H9 (cell line): ENCODE data around the gene HERC3. TPM values are rescaled to one million over a fixed set of nuclear protein-coding genes. Genes with fewer than 3 reads are reported as not detected.

Experiments used
- DNase-seq: peaks from one replicate; pipeline ENCODE4 v3.0.0-alpha.2; 2017
- H2AFZ ChIP-seq: one replicate; pipeline ENCODE4 v1.6.1; 2013; ENCODE audit warnings: mild to moderate bottlenecking, low read length, control low read depth, moderate library complexity
- H2AK5ac ChIP-seq: 2 replicates; pipeline ENCODE4 v1.6.1; 2013; ENCODE audit warnings: low read length, control low read depth, mixed read lengths; ENCODE audit not compliant: insufficient read length
- H2BK120ac ChIP-seq: one replicate; pipeline ENCODE4 v1.6.1; 2013; ENCODE audit warnings: low read depth, mild to moderate bottlenecking, low read length, control low read depth, inconsistent platforms; ENCODE audit not compliant: poor library complexity, severe bottlenecking
- H2BK12ac ChIP-seq: 2 replicates; pipeline ENCODE4 v1.6.1; 2013; ENCODE audit warnings: low read length, control low read depth, mixed read lengths, low read depth; ENCODE audit not compliant: insufficient read length
- H2BK15ac ChIP-seq: 2 replicates; pipeline ENCODE4 v1.6.1; 2013; ENCODE audit warnings: low read depth, low read length, control low read depth
- H2BK20ac ChIP-seq: one replicate; pipeline ENCODE4 v1.6.1; 2013; ENCODE audit warnings: low read depth, mild to moderate bottlenecking, low read length, control low read depth, inconsistent platforms; ENCODE audit not compliant: poor library complexity, severe bottlenecking
- H2BK5ac ChIP-seq: 2 replicates; pipeline ENCODE4 v1.6.1; 2013; ENCODE audit warnings: low read length, control low read depth, mixed read lengths; ENCODE audit not compliant: insufficient read length
- H3K14ac ChIP-seq: 2 replicates; pipeline ENCODE4 v1.6.1; 2013; ENCODE audit warnings: low read length, control low read depth; ENCODE audit not compliant: insufficient read depth
- H3K18ac ChIP-seq: 2 replicates; pipeline ENCODE4 v1.6.1; 2013; ENCODE audit warnings: low read depth, mild to moderate bottlenecking, mixed read lengths, low read length, control low read depth; ENCODE audit not compliant: insufficient read length
- H3K23ac ChIP-seq: 2 replicates; pipeline ENCODE4 v1.6.1; 2013; ENCODE audit warnings: low read length, control low read depth, mixed read lengths, low read depth; ENCODE audit not compliant: insufficient read length
- H3K23me2 ChIP-seq: 2 replicates; pipeline ENCODE4 v1.6.1; 2013; ENCODE audit warnings: low read depth, mild to moderate bottlenecking, mixed read lengths, low read length, control low read depth; ENCODE audit not compliant: insufficient read length, poor library complexity, severe bottlenecking
- H3K27ac ChIP-seq: 2 replicates; pipeline ENCODE4 v1.5.1; 2013; ENCODE audit warnings: low read length, control low read depth, mixed read lengths, low read depth; ENCODE audit not compliant: insufficient read length
- H3K27me3 ChIP-seq: 2 replicates; pipeline ENCODE4 v1.6.1; 2013; ENCODE audit warnings: low read length, control low read depth, inconsistent platforms; ENCODE audit not compliant: insufficient read depth
- H3K4ac ChIP-seq: 2 replicates; pipeline ENCODE4 v1.6.1; 2013; ENCODE audit warnings: low read depth, mild to moderate bottlenecking, control low read depth, inconsistent platforms, low read length, moderate library complexity
- H3K4me1 ChIP-seq: 2 replicates; pipeline ENCODE4 v1.6.1; 2013; ENCODE audit warnings: low read length, control low read depth, inconsistent platforms; ENCODE audit not compliant: insufficient read depth
- H3K4me2 ChIP-seq: 2 replicates; pipeline ENCODE4 v1.6.1; 2013; ENCODE audit warnings: low read length, control low read depth, mixed read lengths; ENCODE audit not compliant: insufficient read length, insufficient read depth
- H3K56ac ChIP-seq: 2 replicates; pipeline ENCODE4 v1.6.1; 2013; ENCODE audit warnings: low read depth, mild to moderate bottlenecking, mixed read lengths, low read length, control low read depth; ENCODE audit not compliant: insufficient read length
- H3K79me1 ChIP-seq: 2 replicates; pipeline ENCODE4 v1.6.1; 2013; ENCODE audit warnings: low read depth, mild to moderate bottlenecking, moderate library complexity, low read length, control low read depth, inconsistent platforms; ENCODE audit not compliant: insufficient read depth, poor library complexity, severe bottlenecking
- H3K79me2 ChIP-seq: 2 replicates; pipeline ENCODE4 v1.6.1; 2013; ENCODE audit warnings: low read length, control low read depth, inconsistent platforms; ENCODE audit not compliant: insufficient read depth
- H3K9ac ChIP-seq: 2 replicates; pipeline ENCODE4 v1.6.1; 2013; ENCODE audit warnings: low read length, control low read depth, mixed read lengths; ENCODE audit not compliant: insufficient read length; ENCODE audit errors: extremely low read depth
- H3K9me3 ChIP-seq: one replicate; pipeline ENCODE4 v1.6.1; 2013; ENCODE audit warnings: low read depth, low read length, inconsistent platforms; ENCODE audit not compliant: control insufficient read depth
- H3T11ph ChIP-seq: one replicate; pipeline ENCODE4 v1.6.1; 2013; ENCODE audit warnings: mild to moderate bottlenecking, low read length, control low read depth, inconsistent platforms
- H4K20me1 ChIP-seq: one replicate; pipeline ENCODE4 v1.6.1; 2013; ENCODE audit not compliant: control insufficient read depth, insufficient read length, insufficient read depth
- H4K5ac ChIP-seq: 2 replicates; pipeline ENCODE4 v1.6.1; 2013; ENCODE audit warnings: low read depth, mild to moderate bottlenecking, mixed read lengths, low read length, control low read depth; ENCODE audit not compliant: insufficient read length
- H4K8ac ChIP-seq: replicated peaks from 2 replicates; pipeline ENCODE4 v1.6.1; 2013; ENCODE audit warnings: low read length, control low read depth, mixed read lengths, low read depth; ENCODE audit not compliant: insufficient read length
- H4K91ac ChIP-seq: 2 replicates; pipeline ENCODE4 v1.6.1; 2013; ENCODE audit warnings: low read depth, mild to moderate bottlenecking, moderate library complexity, mixed read lengths, low read length, control low read depth; ENCODE audit not compliant: insufficient read length
- H3K27ac Mint-ChIP-seq, 3 experiments: 2 replicates in 2 of 3; 3 replicates in 1 of 3; pipeline ENCODE4 v1.8.0; 2020 to 2021; ENCODE audit warnings: mixed read lengths in 3 of 3, mild to moderate bottlenecking in 1 of 3, moderate library complexity in 1 of 3
- H3K27me3 Mint-ChIP-seq: 2 replicates; pipeline ENCODE4 v1.8.0; 2021; ENCODE audit warnings: low read depth, mild to moderate bottlenecking, moderate library complexity, mixed read lengths
- H3K36me3 Mint-ChIP-seq, 3 experiments: 2 replicates in 2 of 3; 3 replicates in 1 of 3; pipeline ENCODE4 v1.8.0; 2020 to 2021; ENCODE audit warnings: low read depth in 3 of 3, mixed read lengths in 3 of 3; ENCODE audit not compliant: insufficient read depth in 1 of 3
- H3K4me1 Mint-ChIP-seq, 2 experiments: 2 replicates each; pipeline ENCODE4 v1.8.0; 2020; ENCODE audit warnings: mixed read lengths in 2 of 2
- H3K4me3 Mint-ChIP-seq, 2 experiments: 2 replicates in 1 of 2; 3 replicates in 1 of 2; pipeline ENCODE4 v1.8.0; 2020 to 2021; ENCODE audit warnings: mild to moderate bottlenecking in 2 of 2, mixed read lengths in 2 of 2, moderate library complexity in 1 of 2
- H3K9me3 Mint-ChIP-seq, 2 experiments: 2 replicates in 1 of 2; 3 replicates in 1 of 2; pipeline ENCODE4 v1.8.0; 2020; ENCODE audit warnings: mild to moderate bottlenecking in 2 of 2, mixed read lengths in 2 of 2, moderate library complexity in 1 of 2
- CTCF ChIP-seq: fragments of 200-600 bp; sonication (generic); conservative IDR thresholded peaks from 3 replicates; pipeline ENCODE4 v1.8.0; 2021; ENCODE audit warnings: antibody characterized with exemption, mild to moderate bottlenecking
- WGBS: extraction: QIAGEN DNeasy Blood & Tissue Kit; methylation state at CpG from one replicate; pipeline ENCODE4 v1.1.7; 2013; ENCODE audit warnings: missing lambda C conversion rate, low lambda C conversion rate, mixed read lengths; ENCODE audit not compliant: insufficient read length; ENCODE audit errors: extremely low coverage; 5-methylcytosine and 5-hydroxymethylcytosine counted together
- total RNA-seq: library from RNA; stranded (reverse); gene quantifications from 2 replicates; pipeline ENCODE4 v1.2.1, GENCODE V29; 2021

The HERC3 gene
- total RNA-seq, 1 experiment from 2014 or later: 2.9 TPM

- no peak for TF ChIP-seq CTCF
- Histone ChIP-seq H2BK120ac (no peak overlapping the region), H3K4me2 (no peak overlapping the region), H2BK5ac (no peak overlapping the region), H2BK20ac (no peak overlapping the region), H3K18ac (no peak overlapping the region), H2AFZ (no peak overlapping the region), H3K56ac (no peak overlapping the region), H4K91ac (no peak overlapping the region), H3K79me2 (no peaks in the 10 kb centered on the region), H3K23ac (no peak overlapping the region), H2BK15ac (no peak overlapping the region), H4K5ac (no peak overlapping the region), H3K14ac (no peak overlapping the region), H3T11ph (no peak overlapping the region), H2AK5ac (no peak overlapping the region), H3K79me1 (no peaks in the 10 kb centered on the region), H2BK12ac (no peak overlapping the region), H3K9ac (no peak overlapping the region), H3K4me1 (peaks cover 12% of the 10 kb centered on the region), H3K23me2 (no peaks in the 10 kb centered on the region), H4K8ac (no peak overlapping the region), H3K4ac (no peak overlapping the region), H3K9me3 (no peaks in the 10 kb centered on the region), H4K20me1 (no peaks in the 10 kb centered on the region), H3K27me3 (no peaks in the 10 kb centered on the region), H3K27ac (no peak overlapping the region)
- no peaks in the 10 kb centered on the region for H3K27me3 Mint-ChIP-seq
- H3K36me3 Mint-ChIP-seq: no peaks in the 10 kb centered on the region; a peak in 2 of 7 replicates
- no CpG with 5 or more reads among the region's 3 CpGs for WGBS
- no peak overlapping the region for H3K4me3 Mint-ChIP-seq
- no peaks in the 10 kb centered on the region for H3K9me3 Mint-ChIP-seq
- H3K27ac Mint-ChIP-seq: peak overlapping the region in 2 of 3 experiments; percentile 62 to 74; a peak in 2 of 7 replicates
- peaks cover 42 to 51% of the 10 kb centered on the region in 2 experiments for H3K4me1 Mint-ChIP-seq
- DNase-seq: no peak
Measured at GRCh38 chr4:88649716-88650115, 57.4 kb downstream of the HERC3 start.
